ENCODE data around the gene HPD.
"Not testable (repeated sequence)": the region's sequence is repeated elsewhere in the genome, so short reads cannot be mapped to it uniquely, and the experiment has no call there.

- TF ChIP-seq MXD4 (CRISPR knock-in tag; IDR thresholded peaks at IDR 0.05; ENCODE audit: borderline replicate concordance); CTCF (IDR thresholded peaks at IDR 0.05); ZBTB43 (CRISPR knock-in tag; IDR thresholded peaks at IDR 0.05); JUN (CRISPR knock-in tag; IDR thresholded peaks at IDR 0.05): not testable (repeated sequence)
Measured at GRCh38 chr12:121876080-121876447, 17.4 kb upstream of the HPD start.
